GM21526 (cell line): ENCODE measurements around the gene MSMO1.
A peak's percentile ranks its signal among the peaks of the same experiment; 100 is the strongest.

Experiments used
- ATAC-seq: cut with Tn5 transposase; IDR thresholded peaks from one replicate; pipeline ENCODE4 v1.9.1; 2021; ENCODE audit warnings: moderate library complexity; ENCODE audit not compliant: unreplicated experiment, low FRiP score

Gene MSMO1

GRCh38 chr4:165359506-165359905 lies 32.0 kb downstream of the MSMO1 start:
- no peak for ATAC-seq

- ATAC-seq, result no peak
These were observed 32.7 kb downstream of the MSMO1 start for GRCh38 chr4:165360041-165360695.

DNA sequence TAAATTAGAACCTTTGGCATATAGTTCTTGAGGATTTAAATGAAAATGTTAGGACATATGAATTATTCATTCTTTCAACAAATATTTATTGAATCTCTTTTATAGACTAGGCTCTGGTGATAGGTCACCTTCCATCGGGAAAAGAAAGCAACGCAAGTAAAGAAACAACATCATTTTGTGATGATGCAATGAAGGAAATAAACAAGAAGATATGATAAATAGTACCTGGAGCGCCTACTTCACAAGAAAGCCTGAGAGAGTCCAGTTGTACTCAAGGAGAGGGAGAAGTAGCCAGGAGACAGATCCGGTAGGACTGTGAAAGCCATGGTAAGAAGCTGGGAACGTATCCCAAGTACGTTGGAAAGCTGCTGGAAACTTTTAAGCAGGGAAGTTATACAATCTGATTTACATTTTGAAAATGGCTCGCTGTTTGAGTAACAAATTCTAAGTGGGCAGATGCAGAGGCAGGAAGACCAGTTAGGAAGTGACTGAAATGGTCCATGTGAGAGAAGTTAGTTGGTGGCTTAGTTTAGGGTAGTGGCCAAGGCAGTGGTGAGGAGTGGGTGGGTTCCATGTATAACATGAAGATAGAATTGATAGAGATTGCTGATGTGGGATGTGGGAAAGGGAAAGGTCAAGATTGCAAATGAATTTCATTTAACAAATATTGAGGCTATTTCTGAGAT lies 33.7 kb downstream of the MSMO1 start:
- ATAC-seq, result no peak

GRCh38 chr4:165361810-165362209 lies 34.3 kb downstream of the MSMO1 start:
- no peak for ATAC-seq

DNA sequence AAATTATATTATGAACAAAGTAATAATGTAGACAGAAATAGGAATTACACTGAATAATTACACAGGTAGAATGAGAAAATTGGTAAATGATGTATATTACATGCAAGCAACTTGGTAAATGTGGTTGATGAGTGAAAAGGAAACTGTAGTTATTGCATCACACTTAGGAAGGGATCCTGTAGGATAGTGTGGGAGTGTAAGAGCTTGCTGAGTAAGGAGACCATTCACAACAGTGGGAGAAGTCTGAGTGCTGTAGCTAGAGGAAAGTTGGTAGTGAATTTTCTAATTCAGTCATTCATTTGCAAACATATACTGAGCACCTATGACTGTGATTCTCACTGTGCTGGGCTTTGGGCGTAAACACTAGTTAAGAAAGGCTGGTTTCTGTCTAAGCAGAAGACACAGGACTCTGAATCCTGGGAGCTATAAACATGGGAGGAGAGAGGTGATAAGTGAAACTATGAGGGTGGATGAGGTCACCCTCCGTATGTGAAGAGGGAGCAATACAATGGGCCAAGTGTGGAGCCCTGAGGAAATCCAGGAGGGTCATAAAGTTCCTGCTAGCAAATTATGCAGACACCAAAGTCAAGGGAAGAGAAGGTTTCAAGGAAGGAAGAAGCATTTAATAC lies 37.1 kb downstream of the MSMO1 start:
- ATAC-seq, result no peak

DNA sequence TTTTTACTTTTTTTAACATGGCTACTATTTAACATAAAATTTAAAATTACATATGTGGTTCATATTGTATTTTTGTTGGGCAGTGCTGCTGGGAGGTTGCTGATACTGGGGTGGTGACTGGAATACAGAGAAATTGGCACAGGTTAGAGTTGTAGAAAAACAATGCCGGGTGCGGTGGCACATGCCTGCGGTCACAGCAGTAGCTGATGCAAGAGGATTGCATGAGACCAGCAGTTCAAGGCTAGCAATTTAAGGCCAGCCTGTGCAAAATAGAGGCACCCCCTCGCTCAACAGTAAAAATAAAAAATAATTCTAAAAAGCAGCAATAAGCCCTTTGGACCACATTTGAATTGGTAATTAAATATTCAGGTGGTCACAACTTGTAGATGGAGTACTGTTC lies 39.6 kb downstream of the MSMO1 start:
- ATAC-seq, result no peak

- ATAC-seq, result no peak
These were observed 40.6 kb downstream of the MSMO1 start for GRCh38 chr4:165368114-165368513.

DNA sequence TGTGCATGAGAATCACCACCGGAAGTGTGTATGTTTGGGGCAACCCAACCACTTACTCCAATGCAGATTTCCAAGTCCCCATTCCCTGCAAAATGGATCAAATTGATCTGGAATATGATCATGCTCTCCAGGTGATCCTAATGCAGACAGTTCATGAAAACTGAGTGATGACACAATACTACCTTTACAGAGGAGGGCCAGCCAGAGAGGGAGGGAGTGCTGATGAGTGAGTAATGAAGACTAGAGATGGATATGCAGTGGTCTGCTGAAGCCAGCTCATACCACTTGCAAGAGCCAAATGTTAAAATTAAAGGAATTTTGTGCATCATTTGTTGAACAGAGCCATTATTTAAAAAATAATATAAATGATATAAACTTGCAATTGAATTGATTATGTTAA lies 41.1 kb downstream of the MSMO1 start:
- no peak for ATAC-seq

DNA sequence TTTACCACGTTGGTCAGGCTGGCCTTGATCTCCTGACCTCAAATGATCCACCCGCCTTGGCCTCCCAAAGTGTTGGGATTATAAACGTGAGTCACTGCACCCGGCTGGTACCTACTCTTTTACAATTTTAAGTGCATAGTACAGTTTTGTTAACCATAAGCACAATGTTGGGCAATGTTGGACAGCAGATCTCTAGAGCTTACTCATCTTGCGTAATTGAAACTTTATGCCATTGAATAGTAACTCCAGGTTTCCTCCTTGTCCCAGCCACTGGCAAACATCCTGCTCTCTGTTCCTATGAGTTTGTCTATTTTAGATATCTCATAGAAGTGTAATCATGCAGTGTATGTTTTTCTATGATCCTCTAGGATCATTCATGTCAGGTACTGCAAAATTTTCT lies 42.1 kb downstream of the MSMO1 start:
- no peak for ATAC-seq

- no peak for ATAC-seq
These were observed 43.1 kb downstream of the MSMO1 start for GRCh38 chr4:165370530-165370929.

GRCh38 chr4:165375465-165375864 lies 48.0 kb downstream of the MSMO1 start:
- no peak for ATAC-seq

DNA sequence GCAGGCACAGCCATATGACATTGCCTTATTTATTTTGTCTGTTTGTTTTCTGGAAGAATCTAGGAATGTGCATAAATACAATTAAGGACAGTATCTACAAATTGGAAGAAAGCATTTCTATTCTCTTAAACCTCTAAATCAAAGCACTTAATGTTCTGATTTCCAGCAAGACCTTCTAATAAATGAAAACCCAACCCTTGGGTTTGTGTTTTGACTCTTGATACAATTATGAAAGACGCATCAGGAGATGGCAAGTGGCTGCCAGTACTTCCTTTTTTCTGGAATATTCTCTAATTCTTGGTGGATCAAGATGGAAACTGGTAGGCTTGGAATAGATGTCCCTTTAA lies 50.9 kb downstream of the MSMO1 start:
- ATAC-seq, result no peak

DNA sequence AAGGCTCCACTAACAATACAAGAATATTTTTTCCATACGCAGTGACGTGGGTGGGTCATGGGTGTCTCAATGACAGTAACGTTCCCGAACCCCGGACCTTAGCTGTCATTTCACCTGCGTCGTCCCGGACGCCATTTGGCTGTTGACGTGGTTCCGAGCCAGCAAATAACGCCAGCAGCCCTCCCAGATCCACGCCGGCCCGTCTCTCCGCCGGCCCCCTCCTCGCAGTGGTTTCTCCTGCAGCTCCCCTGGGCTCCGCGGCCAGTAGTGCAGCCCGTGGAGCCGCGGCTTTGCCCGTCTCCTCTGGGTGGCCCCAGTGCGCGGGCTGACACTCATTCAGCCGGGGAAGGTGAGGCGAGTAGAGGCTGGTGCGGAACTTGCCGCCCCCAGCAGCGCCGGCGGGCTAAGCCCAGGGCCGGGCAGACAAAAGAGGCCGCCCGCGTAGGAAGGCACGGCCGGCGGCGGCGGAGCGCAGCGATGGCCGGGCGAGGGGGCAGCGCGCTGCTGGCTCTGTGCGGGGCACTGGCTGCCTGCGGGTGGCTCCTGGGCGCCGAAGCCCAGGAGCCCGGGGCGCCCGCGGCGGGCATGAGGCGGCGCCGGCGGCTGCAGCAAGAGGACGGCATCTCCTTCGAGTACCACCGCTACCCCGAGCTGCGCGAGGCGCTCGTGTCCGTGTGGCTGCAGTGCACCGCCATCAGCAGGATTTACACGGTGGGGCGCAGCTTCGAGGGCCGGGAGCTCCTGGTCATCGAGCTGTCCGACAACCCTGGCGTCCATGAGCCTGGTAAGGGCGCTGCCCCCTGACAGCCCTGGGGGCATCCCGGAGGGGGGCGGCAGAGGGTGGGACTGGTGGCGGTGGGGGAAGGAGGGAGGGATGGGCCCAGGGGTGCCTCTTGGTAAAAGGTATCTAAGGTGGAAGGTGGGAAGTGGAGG lies 51.5 kb downstream of the MSMO1 start, which contains the start of gene CPE:
CPE (plus strand) TSS at position 264 of the 933 bp plus-strand sequence; CDS start at position 478, 214 bp downstream.
- ATAC-seq, result peak; percentile 83

GRCh38 chr4:165379678-165380064 lies 52.2 kb downstream of the MSMO1 start:
- ATAC-seq, result no peak

DNA sequence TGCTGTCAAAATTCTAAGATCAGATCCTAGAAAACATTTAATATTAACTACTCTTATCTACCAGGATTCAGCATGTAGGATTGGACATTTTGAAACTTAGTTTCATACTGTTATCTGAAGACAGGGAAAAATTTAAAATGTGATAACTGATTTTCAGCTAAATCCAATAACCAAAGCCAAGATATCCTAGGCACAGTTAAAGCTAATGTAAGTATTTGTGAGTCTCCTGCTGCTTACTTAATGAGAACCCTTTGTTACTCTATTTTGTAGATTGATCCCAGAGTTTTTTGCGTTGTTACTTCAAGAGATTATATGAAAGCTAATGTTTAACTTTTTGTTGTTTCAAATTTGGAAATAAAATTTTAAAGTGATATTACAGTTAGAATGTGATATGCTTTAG lies 53.3 kb downstream of the MSMO1 start:
- no peak for ATAC-seq

DNA sequence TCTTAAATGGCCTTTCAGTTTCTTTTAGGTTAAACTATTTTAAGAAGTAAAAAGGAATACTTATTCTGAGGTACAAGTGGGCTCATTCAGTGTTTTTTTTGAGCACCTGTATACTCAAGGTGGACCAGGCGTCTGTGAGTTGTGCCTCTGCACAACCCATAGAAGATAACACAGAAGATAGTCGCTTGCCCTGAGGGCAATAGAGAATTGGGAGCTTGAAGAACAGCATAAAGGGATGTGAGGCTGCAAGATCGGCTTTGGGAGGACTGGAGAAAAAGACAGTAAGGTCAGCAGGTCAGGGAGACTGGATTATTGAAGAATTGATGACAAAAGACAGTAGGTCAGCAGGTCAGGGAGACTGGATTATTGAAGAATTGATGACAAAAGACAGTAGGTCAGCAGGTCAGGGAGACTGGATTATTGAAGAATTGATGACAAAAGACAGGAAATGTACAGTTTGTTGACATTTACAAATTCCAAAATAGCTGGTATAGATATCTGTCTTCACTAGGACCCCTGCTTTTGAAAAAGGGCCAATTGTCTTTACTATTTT lies 54.4 kb downstream of the MSMO1 start:
- ATAC-seq, result no peak

- ATAC-seq, result no peak
These were observed 55.2 kb downstream of the MSMO1 start for GRCh38 chr4:165382640-165383039.

GRCh38 chr4:165383591-165384073 lies 56.2 kb downstream of the MSMO1 start:
- no peak for ATAC-seq

DNA sequence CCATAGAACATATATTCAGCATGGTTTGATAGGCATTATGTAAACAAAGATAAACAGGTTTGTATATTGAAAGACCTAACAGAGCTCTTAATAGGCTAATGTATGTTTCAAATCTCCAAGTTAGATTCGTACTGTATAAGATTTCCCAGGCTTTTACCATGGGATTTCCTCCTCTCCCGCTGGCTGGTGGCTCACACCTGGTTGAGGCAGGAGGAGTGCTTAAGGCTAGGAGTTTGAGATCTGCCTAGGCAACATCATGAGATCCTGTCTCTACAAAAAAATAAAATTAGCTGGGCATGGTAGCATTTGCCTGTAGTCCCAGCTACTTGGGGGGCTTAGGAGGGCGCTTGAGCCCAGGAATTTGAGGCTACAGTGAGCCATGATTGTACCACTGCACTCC lies 56.7 kb downstream of the MSMO1 start:
- ATAC-seq, result no peak

- no peak for ATAC-seq
These were observed 57.1 kb downstream of the MSMO1 start for GRCh38 chr4:165384598-165384997.
